ENCODE results near the gene TRMT11. TPM values are rescaled to one million over a fixed set of nuclear protein-coding genes. Genes with fewer than 3 reads are reported as not detected.

The TRMT11 gene
- total and polyA plus RNA-seq, 8 donors = 7.0 to 124 (median 49.9) TPM

GRCh38 chr6:126007800-126008199, 21.5 kb downstream of the TRMT11 start:
- no peak for TF ChIP-seq POLR2A (IDR thresholded peaks at IDR 0.05)
- TF ChIP-seq CTCF (IDR thresholded peaks at IDR 0.05) = no peak
- no peak for TF ChIP-seq EP300 (IDR thresholded peaks at IDR 0.05)
- no peak for TF ChIP-seq POLR2AphosphoS5 (IDR thresholded peaks at IDR 0.05)
- Histone ChIP-seq H3K4me3 (no peak overlapping the region), H3K27me3 (no peaks in the 10 kb centered on the region), H3K4me1 (no peaks in the 10 kb centered on the region), H3K36me3 (peaks cover 9 to 60% (median 55%) of the 10 kb centered on the region in 4 donors), H3K27ac (no peak overlapping the region), H3K9me3 (no peaks in the 10 kb centered on the region)
- no peak for DNase-seq
- intact Hi-C loops (cut with DNase I; ENCODE audit: low total_unique reads) = no loop called here

GRCh38 chr6:126010040-126010439, 23.7 kb downstream of the TRMT11 start:
- no peak for DNase-seq
- WGBS, 5 donors = 75 to 85% (median 80%) methylated on average over 4 of the region's 4 CpGs
- no peak overlapping the region for H3K27ac ChIP-seq
- TF ChIP-seq EP300 (IDR thresholded peaks at IDR 0.05) (no peak), POLR2AphosphoS5 (IDR thresholded peaks at IDR 0.05) (no peak), POLR2A (IDR thresholded peaks at IDR 0.05) (no peak), CTCF (IDR thresholded peaks at IDR 0.05) (no peak)
- H3K4me3 ChIP-seq = no peak overlapping the region
- H3K36me3 ChIP-seq = peaks cover 9 to 78% (median 70%) of the 10 kb centered on the region in 4 donors
- no peaks in the 10 kb centered on the region for H3K9me3 ChIP-seq
- intact Hi-C loops (cut with DNase I; ENCODE audit: low total_unique reads) = no loop called here
- H3K27me3 ChIP-seq = no peaks in the 10 kb centered on the region
- H3K4me1 ChIP-seq = peaks cover 0 to 10% (median 3%) of the 10 kb centered on the region in 4 donors

GRCh38 chr6:126015863-126016262, 29.5 kb downstream of the TRMT11 start:
- 80 to 93% (median 85%) methylated on average over 1 of the region's 1 CpG for WGBS, 5 donors
- no peak overlapping the region for H3K4me3 ChIP-seq
- TF ChIP-seq POLR2A (IDR thresholded peaks at IDR 0.05) (no peak), EP300 (IDR thresholded peaks at IDR 0.05) (no peak), POLR2AphosphoS5 (IDR thresholded peaks at IDR 0.05) (no peak), CTCF (IDR thresholded peaks at IDR 0.05) (no peak)

GRCh38 chr6:126016591-126016990, 30.3 kb downstream of the TRMT11 start:
- no peak overlapping the region for H3K27ac ChIP-seq
- TF ChIP-seq POLR2A (IDR thresholded peaks at IDR 0.05) (no peak), POLR2AphosphoS5 (IDR thresholded peaks at IDR 0.05) (no peak), CTCF (IDR thresholded peaks at IDR 0.05) (no peak), EP300 (IDR thresholded peaks at IDR 0.05) (no peak)
- peaks cover 0 to 35% (median 14%) of the 10 kb centered on the region in 4 donors for H3K4me1 ChIP-seq
- WGBS, 5 donors = 81 to 99% (median 95%) methylated on average over 2 of the region's 2 CpGs
- no peak for DNase-seq
- intact Hi-C loops (cut with DNase I; ENCODE audit: low total_unique reads) = no loop called here
- no peaks in the 10 kb centered on the region for H3K9me3 ChIP-seq
- peaks cover 11 to 88% (median 77%) of the 10 kb centered on the region in 4 donors for H3K36me3 ChIP-seq
- H3K4me3 ChIP-seq = no peak overlapping the region
- no peaks in the 10 kb centered on the region for H3K27me3 ChIP-seq

More at GRCh38 chr6:126015863-126016262, 29.5 kb downstream of the TRMT11 start:
- H3K36me3 ChIP-seq = peaks cover 6 to 88% (median 77%) of the 10 kb centered on the region in 4 donors
- no peak for DNase-seq
- H3K27ac ChIP-seq = peak overlapping the region in 2 of 5 donors; percentile 37 to 65
- intact Hi-C loops (cut with DNase I; ENCODE audit: low total_unique reads) = no loop called here
- peaks cover 0 to 35% (median 14%) of the 10 kb centered on the region in 4 donors for H3K4me1 ChIP-seq
- H3K27me3 ChIP-seq = no peaks in the 10 kb centered on the region
- no peaks in the 10 kb centered on the region for H3K9me3 ChIP-seq
